ENCODE results near the gene S1PR2. TPM values are rescaled to one million over a fixed set of nuclear protein-coding genes. Genes with fewer than 3 reads are reported as not detected.

Gene S1PR2
- total and polyA plus RNA-seq, 2 donors (not counting 3 experiments of a cell fraction or from before 2014, with no cell fraction given), result 0.70 to 1.0 TPM

GRCh38 chr19:10209315-10209714 is 21.8 kb downstream of the S1PR2 start:
- Histone ChIP-seq H3K27ac (ENCODE audit: insufficient read depth, low read depth, low read length) (no peak overlapping the region), H3K4me3 (replicated peaks in 1 of 3; ENCODE audit: insufficient read depth in 1 of 3, low read depth in 1 of 3, low read length in 3 of 3) (no peak overlapping the region), H4K20me1 (replicated peaks; ENCODE audit: control insufficient read depth, extremely low read depth, insufficient read depth, low read length) (no peaks in the 10 kb centered on the region), H3K4me1 (ENCODE audit: control insufficient read depth, extremely low read depth, insufficient read depth, low read length) (no peaks in the 10 kb centered on the region), H3K27me3 (ENCODE audit: control insufficient read depth in 2 of 2, insufficient read depth in 2 of 2, low read length in 2 of 2) (peaks cover 0 to 1% of the 10 kb centered on the region in 2 experiments), H3K79me2 (ENCODE audit: control insufficient read depth, insufficient read depth, low read length) (no peaks in the 10 kb centered on the region), H3K9me3 (replicated peaks; ENCODE audit: control insufficient read depth, insufficient read depth, low read length) (no peaks in the 10 kb centered on the region), H3K4me2 (ENCODE audit: insufficient read depth, low read length) (no peak overlapping the region), H3K36me3 (ENCODE audit: control insufficient read depth in 2 of 2, extremely low read depth in 1 of 2, insufficient read depth in 2 of 2, low read length in 2 of 2) (no peaks in the 10 kb centered on the region), H2AFZ (ENCODE audit: low read depth, low read length) (no peak overlapping the region), H3K9me1 (replicated peaks; ENCODE audit: control insufficient read depth, extremely low read depth, insufficient read depth, low read length) (no peaks in the 10 kb centered on the region), H3K9ac (replicated peaks; ENCODE audit: extremely low read depth, insufficient read depth, low read length) (no peak overlapping the region)
- intact Hi-C loops (cut with micrococcal nuclease) (no loop called here), dilution Hi-C loops (cut with MboI; ENCODE audit: extremely low pct_ligation_motif_present, low sequenced_read_pairs) (no loop called here)
- DNase-seq (ENCODE audit: low read depth, low spot score) (no peak), FAIRE-seq (no peak)
- BruUV-seq (replicated peaks), result no TSS peak
- no peak for TF ChIP-seq FOS (IDR thresholded peaks at IDR 0.05; ENCODE audit: borderline replicate concordance, insufficient read depth, low read length)
- TF ChIP-seq MYC (IDR thresholded peaks at IDR 0.05; ENCODE audit: low read depth, low read length), result no peak
- TF ChIP-seq EZH2 (IDR thresholded peaks at IDR 0.05; ENCODE audit: borderline replicate concordance, low read depth, low read length, severe bottlenecking), result no peak
- no peak for TF ChIP-seq GATA2 (IDR thresholded peaks at IDR 0.05; ENCODE audit: insufficient read depth, insufficient read length, low read depth, low read length)
- no peak for TF ChIP-seq POLR2A (IDR thresholded peaks at IDR 0.05; ENCODE audit: low read depth, low read length)
- no peak for TF ChIP-seq MAX (IDR thresholded peaks at IDR 0.05; ENCODE audit: insufficient read depth, insufficient read length)
- TF ChIP-seq JUN (IDR thresholded peaks at IDR 0.05; ENCODE audit: borderline replicate concordance, insufficient read depth, insufficient read length, low read depth), result no peak
- no peak for TF ChIP-seq POLR2AphosphoS5 (IDR thresholded peaks at IDR 0.05; ENCODE audit: insufficient read depth, low read depth, low read length)
- no peak for TF ChIP-seq CTCF (IDR thresholded peaks at IDR 0.05; ENCODE audit: extremely low read depth in 1 of 2, insufficient read depth in 1 of 2, low read depth in 1 of 2, low read length in 2 of 2)
- CTCF ChIA-PET, result interaction anchor here (0.6 to 2.5 kb wide), 6 partner anchors 11 to 41 kb away, joined by 3 to 10 read pairs (median 6); no protein-coding TSS in a partner anchor
- POLR2A ChIA-PET, result no interaction called here
